Gastroesophageal sphincter (tissue), 3 donors: ENCODE results near the gene CACNA1I.

Experiments
- CTCF ChIP-seq, 4 experiments: fragments of 200-600 bp in 2 of 4; fragments of 450-650 bp in 2 of 4; sonication (generic) in 1 of 4; IDR thresholded peaks; one replicate each; pipeline ENCODE4 v1.5.1; 2017 to 2019; ENCODE audit warnings: antibody characterized with exemption in 4 of 4, mild to moderate bottlenecking in 2 of 4, moderate library complexity in 2 of 4
- EP300 ChIP-seq: sonication (generic); formaldehyde crosslinking; IDR thresholded peaks from one replicate; pipeline ENCODE4 v1.6.1; 2017; ENCODE audit warnings: antibody characterized with exemption, mild to moderate bottlenecking
- POLR2A ChIP-seq, 2 donors: fragments of 450-650 bp; IDR thresholded peaks; one replicate each; pipeline ENCODE4 v1.6.1; 2017; ENCODE audit warnings: antibody characterized with exemption in 2 of 2, mild to moderate bottlenecking in 2 of 2, moderate library complexity in 1 of 2
- POLR2AphosphoS5 ChIP-seq: sonication (generic); formaldehyde crosslinking; IDR thresholded peaks from one replicate; pipeline ENCODE4 v1.6.1; 2017; ENCODE audit warnings: antibody characterized with exemption

GRCh38 chr22:39654131-39654926 is 83.8 kb downstream of the CACNA1I start:
- TF ChIP-seq POLR2AphosphoS5 (no peak), CTCF (IDR thresholded peaks at IDR 0.05) (no peak), EP300 (no peak), POLR2A (IDR thresholded peaks at IDR 0.05) (no peak)
